Activated T-helper 1 cell treated with Interleukin-2 at 50 U/mL for 16 hours (primary cell): ENCODE data around the gene NLRP3.
"Not testable (repeated sequence)": the region's sequence is repeated elsewhere in the genome, so short reads cannot be mapped to it uniquely, and the experiment has no call there.

Source experiments
- DNase-seq: peaks from one replicate; pipeline ENCODE4 v3.0.0-alpha.2; 2020; ENCODE audit warnings: low read depth

NLRP3 gene

GRCh38 chr1:247390996-247391395 lies 25.0 kb upstream of the NLRP3 start:
- no peak for DNase-seq

- DNase-seq: no peak
Measured at GRCh38 chr1:247392088-247392487, 23.9 kb upstream of the NLRP3 start.

GRCh38 chr1:247395075-247395474 lies 20.9 kb upstream of the NLRP3 start:
- DNase-seq: not testable (repeated sequence)

- no peak for DNase-seq
Measured at GRCh38 chr1:247400685-247401084, 15.3 kb upstream of the NLRP3 start.

GRCh38 chr1:247401310-247402119 lies 14.5 kb upstream of the NLRP3 start:
- DNase-seq: no peak

GRCh38 chr1:247402120-247402675 lies 13.8 kb upstream of the NLRP3 start:
- DNase-seq: no peak

GRCh38 chr1:247406014-247406656 lies 9.8 kb upstream of the NLRP3 start:
- no peak for DNase-seq

GRCh38 chr1:247407180-247407616 lies 8.8 kb upstream of the NLRP3 start:
- DNase-seq: peak; percentile 72

- no peak for DNase-seq
Measured at GRCh38 chr1:247408100-247408499, 7.9 kb upstream of the NLRP3 start.

- no peak for DNase-seq
Measured at GRCh38 chr1:247409869-247410544, 6.0 kb upstream of the NLRP3 start.

GRCh38 chr1:247411621-247412327 lies 4.2 kb upstream of the NLRP3 start:
- no peak for DNase-seq

- no peak for DNase-seq
Measured at GRCh38 chr1:247417831-247418230, 1.9 kb downstream of the NLRP3 start.

GRCh38 chr1:247419336-247419735 lies 3.4 kb downstream of the NLRP3 start:
- no peak for DNase-seq

GRCh38 chr1:247421074-247421473 lies 5.1 kb downstream of the NLRP3 start:
- no peak for DNase-seq

- no peak for DNase-seq
Measured at GRCh38 chr1:247429496-247429895, 13.5 kb downstream of the NLRP3 start.

GRCh38 chr1:247430434-247430833 lies 14.5 kb downstream of the NLRP3 start:
- DNase-seq: no peak

GRCh38 chr1:247431643-247432042 lies 15.7 kb downstream of the NLRP3 start:
- DNase-seq: no peak

GRCh38 chr1:247434005-247434404 lies 18.0 kb downstream of the NLRP3 start:
- DNase-seq: no peak

GRCh38 chr1:247435030-247435758 lies 19.2 kb downstream of the NLRP3 start:
- DNase-seq: no peak

- no peak for DNase-seq
Measured at GRCh38 chr1:247435759-247436147, 19.8 kb downstream of the NLRP3 start.
